HFF-Myc (cell line): ENCODE measurements around the gene OR4C46.
A peak's percentile ranks its signal among the peaks of the same experiment; 100 is the strongest.
"Not testable (repeated sequence)": the region's sequence is repeated elsewhere in the genome, so short reads cannot be mapped to it uniquely, and the experiment has no call there.

Source experiments
- DNase-seq: peaks from one replicate; pipeline ENCODE4 v3.0.0-alpha.2; 2011; ENCODE audit warnings: low read depth; ENCODE audit errors: extremely low read depth
- H3K4me3 ChIP-seq: replicated peaks from 2 replicates; pipeline ENCODE4 v1.5.1; 2011; ENCODE audit warnings: low read depth, mild to moderate bottlenecking, control low read depth, low read length
- TF ChIP-seq, protein P1 (sequence below): IDR thresholded peaks from 2 replicates; pipeline ENCODE4 v1.5.1; 2012; ENCODE audit warnings: mild to moderate bottlenecking, low read depth, low read length, control low read depth; ENCODE audit errors: missing control alignments

OR4C46 gene

DNA sequence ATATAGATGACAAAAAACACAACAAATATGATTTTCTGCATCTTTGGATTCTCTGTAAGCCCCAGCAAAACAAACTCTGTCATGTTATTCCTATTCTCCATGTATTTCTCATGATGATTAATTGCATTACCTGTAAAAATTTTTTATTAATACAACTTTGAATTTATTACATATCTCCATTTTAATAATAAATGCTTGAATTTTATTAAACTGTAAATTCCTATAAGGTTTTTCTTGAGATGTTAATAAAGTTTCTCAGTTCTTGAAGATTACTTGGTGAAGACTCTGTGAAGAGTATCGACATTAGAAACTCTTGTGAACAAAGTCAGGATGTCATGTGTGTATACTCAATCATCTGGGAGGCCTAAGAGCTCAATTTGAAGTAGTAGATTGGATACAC, at the start of gene OR4C46:
OR4C46 (minus strand) TSS at position 101 of the 400 bp plus-strand sequence; CDS start at position 101, 0 bp downstream.
- H3K4me3 ChIP-seq, result no peak within 1 kb of the TSS
- no peak for DNase-seq
- TF ChIP-seq, protein P1, sequence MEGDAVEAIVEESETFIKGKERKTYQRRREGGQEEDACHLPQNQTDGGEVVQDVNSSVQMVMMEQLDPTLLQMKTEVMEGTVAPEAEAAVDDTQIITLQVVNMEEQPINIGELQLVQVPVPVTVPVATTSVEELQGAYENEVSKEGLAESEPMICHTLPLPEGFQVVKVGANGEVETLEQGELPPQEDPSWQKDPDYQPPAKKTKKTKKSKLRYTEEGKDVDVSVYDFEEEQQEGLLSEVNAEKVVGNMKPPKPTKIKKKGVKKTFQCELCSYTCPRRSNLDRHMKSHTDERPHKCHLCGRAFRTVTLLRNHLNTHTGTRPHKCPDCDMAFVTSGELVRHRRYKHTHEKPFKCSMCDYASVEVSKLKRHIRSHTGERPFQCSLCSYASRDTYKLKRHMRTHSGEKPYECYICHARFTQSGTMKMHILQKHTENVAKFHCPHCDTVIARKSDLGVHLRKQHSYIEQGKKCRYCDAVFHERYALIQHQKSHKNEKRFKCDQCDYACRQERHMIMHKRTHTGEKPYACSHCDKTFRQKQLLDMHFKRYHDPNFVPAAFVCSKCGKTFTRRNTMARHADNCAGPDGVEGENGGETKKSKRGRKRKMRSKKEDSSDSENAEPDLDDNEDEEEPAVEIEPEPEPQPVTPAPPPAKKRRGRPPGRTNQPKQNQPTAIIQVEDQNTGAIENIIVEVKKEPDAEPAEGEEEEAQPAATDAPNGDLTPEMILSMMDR, result no peak

DNA sequence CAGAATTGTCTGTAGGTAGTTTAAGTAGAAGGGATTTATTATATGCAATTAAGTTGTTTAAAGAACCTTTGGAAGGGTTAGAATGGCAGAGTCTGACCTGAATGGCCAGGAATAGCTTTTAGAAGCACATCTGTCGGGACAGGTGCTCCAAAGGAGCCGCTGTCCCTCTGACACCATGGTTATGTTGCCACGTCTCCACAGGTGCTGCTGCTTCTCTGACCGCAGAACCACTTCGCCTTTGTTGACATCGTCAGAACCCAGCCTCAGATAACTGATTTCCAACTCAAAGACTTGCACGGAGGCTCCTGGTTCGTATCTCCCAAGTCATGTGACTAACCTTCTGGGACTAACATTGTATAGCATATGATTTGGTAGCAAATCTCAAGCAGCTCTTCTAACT, 41.8 kb upstream of the OR4C46 start:
- H3K4me3 ChIP-seq, DNase-seq: not testable (repeated sequence)

DNA sequence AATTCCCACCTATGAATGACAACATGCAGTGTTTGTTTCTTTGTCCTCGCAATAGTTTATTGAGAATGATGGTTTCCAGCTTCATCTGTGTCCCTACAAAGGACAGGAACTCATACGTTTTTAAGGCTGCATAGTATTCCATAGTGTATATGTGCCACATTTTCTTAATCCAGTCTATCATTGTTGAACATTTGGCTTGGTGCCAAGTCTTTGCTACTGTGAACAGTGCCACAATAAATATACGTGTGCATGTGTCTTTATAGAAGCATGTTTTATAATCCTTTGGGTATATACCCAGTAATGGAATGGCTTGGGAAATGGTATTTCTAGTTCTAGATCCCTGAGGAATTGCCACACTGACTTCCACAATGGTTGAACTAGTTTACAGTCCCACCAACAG, 42.4 kb downstream of the OR4C46 start:
- DNase-seq, H3K4me3 ChIP-seq: not testable (repeated sequence)

DNA sequence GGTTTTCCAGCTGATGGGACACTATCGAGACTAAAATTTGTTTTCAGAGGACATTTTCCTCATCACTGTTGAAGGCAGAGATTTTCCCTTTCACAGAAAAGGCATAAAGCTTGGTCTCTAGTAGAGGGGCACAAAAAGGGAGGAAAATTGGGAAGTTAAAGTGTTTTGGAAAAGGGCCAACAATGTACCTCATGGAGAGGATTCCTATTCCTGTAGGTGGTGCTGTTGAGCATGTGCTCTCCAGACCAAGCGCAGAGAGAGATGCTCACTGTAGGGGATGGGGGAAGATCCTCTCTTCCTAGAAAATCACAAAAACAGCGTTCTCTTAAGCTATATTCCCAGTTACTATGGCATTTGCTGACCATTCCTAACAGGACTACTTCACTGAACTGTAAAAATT, 44.9 kb downstream of the OR4C46 start:
- H3K4me3 ChIP-seq, result no peak overlapping the region
- TF ChIP-seq, protein P1, result peak; percentile 8
- no peak for DNase-seq

DNA sequence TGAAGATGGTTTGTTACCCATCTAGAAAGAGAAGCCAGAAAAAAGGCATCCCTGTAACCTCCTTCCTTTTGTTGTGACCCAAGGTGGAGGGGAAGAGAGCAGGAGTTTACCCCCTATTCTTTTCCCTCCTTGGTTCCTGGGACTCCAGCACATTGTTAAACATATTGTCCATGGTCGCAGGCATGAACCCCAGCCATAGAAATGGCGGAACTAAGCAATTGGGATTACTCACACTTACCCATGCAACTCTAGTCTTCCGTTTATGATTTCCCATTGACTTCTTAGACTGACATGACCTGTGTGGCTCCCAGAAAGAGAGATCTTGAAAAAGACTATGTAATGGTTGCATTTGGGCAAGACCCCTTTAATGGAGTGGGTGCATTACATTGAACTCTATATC, 45.4 kb downstream of the OR4C46 start:
- TF ChIP-seq, protein P1, result no peak
- no peak overlapping the region for H3K4me3 ChIP-seq
- no peak for DNase-seq
